Cardiac fibroblast (primary cell): Measurements from ENCODE around the gene SLC6A5.
"Not testable (repeated sequence)": the region's sequence is repeated elsewhere in the genome, so short reads cannot be mapped to it uniquely, and the experiment has no call there.

Experiments used
- DNase-seq, 2 donors: peaks; one replicate each; pipeline versions ENCODE4 v3.0.0 to v3.0.0-alpha.2; 2010; ENCODE audit warnings: low read depth in 2 of 2
- H3K4me3 ChIP-seq, 2 donors: replicated peaks in 1 of 2; 1 replicate in 1 of 2; 2 replicates in 1 of 2; pipeline ENCODE4 v1.5.1; 2011; ENCODE audit warnings: low read depth in 2 of 2, low read length in 2 of 2, mild to moderate bottlenecking in 2 of 2, moderate library complexity in 1 of 2
- TF ChIP-seq, protein P1 (sequence below): IDR thresholded peaks from one replicate; pipeline ENCODE4 v1.5.1; 2011; ENCODE audit warnings: low read depth, mild to moderate bottlenecking, low read length, inconsistent platforms

The SLC6A5 gene

DNA sequence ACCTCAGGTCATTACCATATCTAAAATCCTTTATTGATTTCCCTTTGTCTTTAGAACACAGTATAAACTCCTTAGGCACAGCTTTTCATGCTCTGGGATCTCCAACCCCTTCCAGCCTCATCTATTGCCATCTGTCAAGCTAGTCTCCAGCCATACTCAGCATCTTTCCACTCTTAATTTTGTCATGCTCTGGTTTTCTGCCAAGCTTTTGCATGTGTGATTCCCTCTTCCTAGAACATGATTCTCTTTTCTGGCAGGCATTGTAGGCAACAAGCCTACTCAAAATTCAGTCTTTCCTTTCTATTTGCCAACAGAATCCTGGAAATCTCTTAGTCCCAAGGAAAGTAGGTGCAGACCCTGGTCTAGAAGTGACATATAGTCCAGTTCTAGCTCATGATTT, 35.5 kb upstream of the SLC6A5 start:
- no peak for DNase-seq
- TF ChIP-seq, protein P1, sequence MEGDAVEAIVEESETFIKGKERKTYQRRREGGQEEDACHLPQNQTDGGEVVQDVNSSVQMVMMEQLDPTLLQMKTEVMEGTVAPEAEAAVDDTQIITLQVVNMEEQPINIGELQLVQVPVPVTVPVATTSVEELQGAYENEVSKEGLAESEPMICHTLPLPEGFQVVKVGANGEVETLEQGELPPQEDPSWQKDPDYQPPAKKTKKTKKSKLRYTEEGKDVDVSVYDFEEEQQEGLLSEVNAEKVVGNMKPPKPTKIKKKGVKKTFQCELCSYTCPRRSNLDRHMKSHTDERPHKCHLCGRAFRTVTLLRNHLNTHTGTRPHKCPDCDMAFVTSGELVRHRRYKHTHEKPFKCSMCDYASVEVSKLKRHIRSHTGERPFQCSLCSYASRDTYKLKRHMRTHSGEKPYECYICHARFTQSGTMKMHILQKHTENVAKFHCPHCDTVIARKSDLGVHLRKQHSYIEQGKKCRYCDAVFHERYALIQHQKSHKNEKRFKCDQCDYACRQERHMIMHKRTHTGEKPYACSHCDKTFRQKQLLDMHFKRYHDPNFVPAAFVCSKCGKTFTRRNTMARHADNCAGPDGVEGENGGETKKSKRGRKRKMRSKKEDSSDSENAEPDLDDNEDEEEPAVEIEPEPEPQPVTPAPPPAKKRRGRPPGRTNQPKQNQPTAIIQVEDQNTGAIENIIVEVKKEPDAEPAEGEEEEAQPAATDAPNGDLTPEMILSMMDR = no peak
- no peak overlapping the region for H3K4me3 ChIP-seq

DNA sequence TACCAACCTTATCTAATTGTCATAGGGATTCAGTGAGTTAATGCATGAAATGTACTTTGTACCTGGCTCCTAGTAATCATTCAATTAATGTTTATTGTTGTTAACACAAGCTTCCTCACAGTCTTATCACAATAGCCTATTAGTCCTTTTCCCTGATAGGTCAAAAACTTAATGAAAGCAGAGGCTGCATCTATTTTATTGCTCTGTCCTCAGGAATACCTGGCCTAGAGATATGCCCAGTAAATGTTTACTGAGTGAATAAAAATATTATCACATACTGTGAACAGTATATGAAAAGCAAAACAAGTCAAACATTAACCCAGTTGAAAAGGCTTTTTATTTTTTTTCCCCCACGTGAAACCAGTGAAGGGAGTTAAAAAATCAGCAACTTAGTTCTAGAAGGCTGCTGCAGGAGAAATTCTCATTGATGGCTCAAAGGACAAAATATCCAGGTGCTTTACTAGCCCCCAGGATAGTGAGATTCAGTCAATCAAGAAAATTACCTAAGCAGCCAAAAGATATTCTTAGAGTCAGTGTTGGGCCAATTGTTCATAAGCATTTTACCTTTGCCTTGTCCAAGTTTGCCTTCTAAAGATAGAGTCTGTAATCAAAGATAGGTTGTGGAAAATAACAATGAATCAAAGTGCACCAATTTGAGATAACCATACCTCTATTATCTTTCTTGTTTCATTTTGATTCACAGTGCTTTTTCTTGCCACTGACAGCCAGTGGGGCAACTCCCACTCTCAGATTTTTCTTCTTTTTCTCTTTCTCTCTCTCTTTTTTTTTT, 34.4 kb upstream of the SLC6A5 start:
- TF ChIP-seq, protein P1 = no peak
- no peak overlapping the region for H3K4me3 ChIP-seq
- DNase-seq = no peak

DNA sequence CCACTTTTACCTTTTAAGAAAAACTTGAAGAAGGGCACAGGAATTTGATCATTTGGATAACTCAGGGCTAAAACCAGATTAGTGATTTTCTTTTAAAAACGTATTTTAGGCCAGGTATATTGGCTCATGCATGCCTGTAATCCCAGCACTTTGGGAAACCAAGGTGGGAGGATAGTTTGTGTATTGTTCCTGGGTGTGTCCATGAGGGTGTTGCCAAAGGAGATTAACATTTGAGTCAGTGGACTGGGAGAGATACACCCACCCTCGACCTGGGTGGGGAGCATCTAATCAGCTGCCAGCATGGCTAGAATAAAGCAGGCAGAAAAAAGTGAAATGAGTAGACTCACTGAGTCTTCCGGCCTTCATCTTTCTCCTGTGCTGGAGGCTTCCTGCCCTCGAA, 33.3 kb upstream of the SLC6A5 start:
- DNase-seq, H3K4me3 ChIP-seq: not testable (repeated sequence)

DNA sequence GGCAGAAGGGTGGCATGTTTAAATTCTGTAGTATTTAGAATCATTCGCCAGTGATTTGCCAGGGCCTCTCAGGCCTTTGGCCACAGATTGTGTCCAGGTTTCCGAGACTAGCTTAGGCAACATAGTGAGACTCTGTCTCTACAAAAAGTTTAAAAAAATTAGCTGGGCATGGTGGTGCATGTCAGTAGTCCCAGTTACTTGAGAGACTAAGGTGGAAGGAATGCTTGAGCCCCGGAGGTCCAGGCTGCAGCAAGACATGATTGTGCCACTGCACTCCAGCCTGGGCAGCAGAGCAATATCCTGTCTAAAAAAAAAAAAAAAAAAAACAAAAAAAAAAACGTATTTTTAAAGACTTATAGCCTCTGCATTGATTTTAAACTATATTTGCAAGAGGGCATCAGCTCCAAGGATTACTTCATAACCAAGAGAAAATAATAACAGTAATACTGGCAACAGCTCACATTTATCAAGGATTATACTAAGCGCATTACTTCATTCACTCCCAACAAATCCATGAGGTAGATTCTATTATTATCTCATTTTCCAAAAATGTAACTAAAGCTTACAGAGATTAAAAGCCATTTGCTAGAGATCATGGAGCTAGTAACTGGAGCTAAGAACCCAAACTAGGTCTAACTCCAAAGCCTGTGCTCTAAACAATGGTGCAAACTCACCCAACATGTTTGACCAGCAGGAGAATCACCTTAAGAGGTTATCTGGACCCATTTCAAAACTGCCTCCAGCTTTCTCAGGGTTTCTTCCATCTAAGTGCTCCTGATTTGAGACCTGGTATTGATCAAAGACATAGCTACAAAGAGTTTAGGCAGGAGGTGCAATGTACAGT, 32.6 kb upstream of the SLC6A5 start:
- DNase-seq = no peak
- no peak overlapping the region for H3K4me3 ChIP-seq
- TF ChIP-seq, protein P1 = no peak

- not testable (repeated sequence) for DNase-seq, H3K4me3 ChIP-seq
Measured at GRCh38 chr11:20579725-20580124, 19.7 kb upstream of the SLC6A5 start.

DNA sequence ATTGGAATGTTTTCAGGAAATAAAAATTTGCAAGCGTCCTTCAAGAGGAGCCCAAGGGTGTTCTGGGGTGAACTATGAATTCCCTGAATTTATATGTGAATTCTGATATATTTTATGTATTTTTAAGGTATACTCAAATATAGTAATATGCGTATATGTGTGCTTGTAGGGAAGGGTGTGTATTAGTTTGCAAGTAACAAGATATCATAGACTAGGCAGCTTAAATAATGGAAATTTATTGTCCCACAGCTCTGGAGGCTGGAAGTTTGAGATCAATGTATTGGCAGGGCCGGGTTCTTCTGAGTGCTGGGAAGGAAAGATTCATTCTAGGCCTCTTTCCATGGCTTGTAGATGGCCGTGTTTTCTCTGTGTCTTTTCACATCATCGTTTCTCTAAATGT, 16.2 kb upstream of the SLC6A5 start:
- TF ChIP-seq, protein P1 = no peak
- no peak overlapping the region for H3K4me3 ChIP-seq
- DNase-seq = no peak

- TF ChIP-seq, protein P1 = no peak
- peak in 1 of 2 donors; percentile 10 for DNase-seq
- no peak overlapping the region for H3K4me3 ChIP-seq
Measured at GRCh38 chr11:20584093-20584774, 15.2 kb upstream of the SLC6A5 start.
